Activated CD8-positive, alpha-beta memory T cell treated with anti-CD3 and anti-CD28 coated beads for 48 hours (primary cell): Measurements from ENCODE around the gene SPTLC3.

Experiments used
- DNase-seq, 3 experiments: peaks; one replicate each; pipeline ENCODE4 v3.0.0-alpha.2; 2020; ENCODE audit warnings: low read depth in 2 of 3, low spot score in 2 of 3

SPTLC3 gene

GRCh38 chr20:13130707-13131103, 121.9 kb downstream of the SPTLC3 start:
- DNase-seq, result no peak

- DNase-seq, result no peak
Observed at GRCh38 chr20:13131688-13132087, 122.9 kb downstream of the SPTLC3 start.

- no peak for DNase-seq
Observed at GRCh38 chr20:13139459-13140150, 130.8 kb downstream of the SPTLC3 start.

- DNase-seq, result no peak
Observed at GRCh38 chr20:13140201-13140600, 131.4 kb downstream of the SPTLC3 start.

- no peak for DNase-seq
Observed at GRCh38 chr20:13140775-13141174, 132.0 kb downstream of the SPTLC3 start.

GRCh38 chr20:13141546-13141945, 132.8 kb downstream of the SPTLC3 start:
- no peak for DNase-seq

GRCh38 chr20:13142143-13142542, 133.4 kb downstream of the SPTLC3 start:
- no peak for DNase-seq

GRCh38 chr20:13147071-13147963, 138.5 kb downstream of the SPTLC3 start:
- no peak for DNase-seq

GRCh38 chr20:13147971-13148370, 139.2 kb downstream of the SPTLC3 start:
- DNase-seq, result no peak

GRCh38 chr20:13148402-13148801, 139.6 kb downstream of the SPTLC3 start:
- DNase-seq, result no peak

GRCh38 chr20:13148961-13149360, 140.2 kb downstream of the SPTLC3 start:
- DNase-seq, result no peak

- DNase-seq, result no peak
Observed at GRCh38 chr20:13149371-13150105, 140.8 kb downstream of the SPTLC3 start.

GRCh38 chr20:13158369-13158768, 149.6 kb downstream of the SPTLC3 start:
- no peak for DNase-seq

GRCh38 chr20:13159889-13160288, 151.1 kb downstream of the SPTLC3 start:
- no peak for DNase-seq

GRCh38 chr20:13165203-13165602, 156.4 kb downstream of the SPTLC3 start:
- no peak for DNase-seq

- no peak for DNase-seq
Observed at GRCh38 chr20:13166011-13166410, 157.2 kb downstream of the SPTLC3 start.

GRCh38 chr20:13166437-13166836, 157.7 kb downstream of the SPTLC3 start:
- no peak for DNase-seq

GRCh38 chr20:13169086-13169485, 160.3 kb downstream of the SPTLC3 start:
- no peak for DNase-seq

- no peak for DNase-seq
Observed at GRCh38 chr20:13170771-13171170, 162.0 kb downstream of the SPTLC3 start.

- no peak for DNase-seq
Observed at GRCh38 chr20:13173201-13173600, 164.4 kb downstream of the SPTLC3 start.

GRCh38 chr20:13174402-13174801, 165.6 kb downstream of the SPTLC3 start:
- no peak for DNase-seq
